Lower leg skin (tissue), 3 donors: Measurements from ENCODE around the gene WNT7A.

ENCODE experiments used
- CTCF ChIP-seq, 3 donors: fragments of 450-650 bp; IDR thresholded peaks; one replicate each; pipeline ENCODE4 v1.5.1; 2016; ENCODE audit warnings: antibody characterized with exemption in 3 of 3, mild to moderate bottlenecking in 3 of 3, moderate library complexity in 2 of 3
- POLR2A ChIP-seq, 2 donors: fragments of 450-650 bp; IDR thresholded peaks; one replicate each; pipeline ENCODE4 v1.6.1; 2016 to 2017; ENCODE audit warnings: antibody characterized with exemption in 2 of 2, mild to moderate bottlenecking in 1 of 2, moderate library complexity in 1 of 2

DNA sequence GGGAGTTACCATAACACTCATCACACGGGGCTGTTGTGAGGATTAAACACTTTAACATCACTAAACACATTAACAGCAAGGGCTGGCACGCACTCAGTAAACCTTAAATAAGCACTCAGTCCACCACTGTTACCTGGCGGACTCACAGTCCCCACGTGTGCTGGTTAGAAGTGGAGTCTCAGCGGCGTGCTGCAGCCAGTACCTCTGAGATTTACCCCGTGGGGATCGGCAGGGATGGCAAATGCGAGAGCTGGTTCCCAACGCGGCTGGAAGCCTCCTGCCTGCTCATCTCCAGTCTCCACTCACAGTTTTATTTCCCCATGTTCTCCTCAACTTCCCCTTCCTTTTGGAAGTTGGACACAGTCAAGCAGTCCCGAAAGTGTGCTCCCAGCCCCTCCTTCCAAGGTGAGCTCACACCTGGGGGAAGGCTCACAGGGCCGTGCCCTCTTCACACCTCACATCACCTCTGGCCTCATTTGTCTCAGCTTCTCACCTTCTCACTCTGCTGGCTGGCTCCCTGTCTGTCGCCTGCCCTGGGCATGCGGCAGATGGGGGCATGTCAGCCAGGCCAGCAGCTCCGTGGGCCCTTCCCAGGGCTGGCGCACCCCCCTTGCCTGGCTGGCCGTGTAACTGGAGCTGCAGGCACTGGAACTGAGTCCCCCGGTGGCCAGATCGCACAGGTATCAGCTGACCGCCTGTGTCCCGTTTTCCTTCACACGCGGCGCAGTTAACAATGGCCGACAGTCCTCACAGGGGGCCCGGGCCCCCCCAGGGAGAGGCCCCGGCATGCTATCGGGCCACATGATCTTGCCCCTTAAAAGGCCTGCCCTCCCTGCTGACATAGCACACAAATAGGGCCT lies 87.1 kb downstream of the WNT7A start:
- TF ChIP-seq CTCF (IDR thresholded peaks at IDR 0.05), result no peak
- no peak for TF ChIP-seq POLR2A (IDR thresholded peaks at IDR 0.05)
